Mesenchymal stem cell (in vitro differentiated cells and primary cell): ENCODE data around the gene HPN.
A peak's percentile ranks its signal among the peaks of the same experiment; 100 is the strongest.

Source experiments
- DNase-seq: peaks from one replicate; pipeline ENCODE4 v3.0.0-alpha.2; 2013
- H2AFZ ChIP-seq: one replicate; pipeline ENCODE4 v1.6.1; 2013; ENCODE audit warnings: low read depth, mild to moderate bottlenecking, control low read depth, inconsistent platforms, low read length, moderate library complexity
- H2AK5ac ChIP-seq: 2 replicates; pipeline ENCODE4 v1.6.1; 2013; ENCODE audit warnings: low read length, moderate library complexity, mild to moderate bottlenecking, inconsistent platforms; ENCODE audit not compliant: severe bottlenecking
- H2BK120ac ChIP-seq: one replicate; pipeline ENCODE4 v1.6.1; 2013; ENCODE audit warnings: low read depth, mild to moderate bottlenecking, inconsistent platforms, low read length, moderate library complexity
- H2BK12ac ChIP-seq, 2 experiments: one replicate each; pipeline ENCODE4 v1.6.1; 2013; ENCODE audit warnings: inconsistent platforms in 2 of 2, low read length in 2 of 2, mild to moderate bottlenecking in 2 of 2, moderate library complexity in 2 of 2, control low read depth in 1 of 2
- H2BK15ac ChIP-seq: one replicate; pipeline ENCODE4 v1.6.1; 2013; ENCODE audit warnings: mild to moderate bottlenecking, low read depth, inconsistent platforms; ENCODE audit not compliant: poor library complexity, severe bottlenecking
- H2BK5ac ChIP-seq: 2 replicates; pipeline ENCODE4 v1.6.1; 2013; ENCODE audit warnings: low read depth, mild to moderate bottlenecking, low read length, control low read depth, inconsistent platforms; ENCODE audit not compliant: poor library complexity, severe bottlenecking
- H3K14ac ChIP-seq, 2 experiments: one replicate each; pipeline ENCODE4 v1.6.1; 2013; ENCODE audit warnings: inconsistent platforms in 2 of 2, low read length in 2 of 2, control low read depth in 1 of 2, mild to moderate bottlenecking in 1 of 2, moderate library complexity in 1 of 2
- H3K18ac ChIP-seq, 2 experiments: one replicate each; pipeline ENCODE4 v1.6.1; 2013; ENCODE audit warnings: inconsistent platforms in 2 of 2, low read length in 2 of 2, control low read depth in 1 of 2, low read depth in 1 of 2, mild to moderate bottlenecking in 1 of 2
- H3K23ac ChIP-seq, 2 experiments: one replicate each; pipeline ENCODE4 v1.6.1; 2013; ENCODE audit warnings: inconsistent platforms in 2 of 2, low read length in 2 of 2, mild to moderate bottlenecking in 2 of 2, moderate library complexity in 2 of 2, control low read depth in 1 of 2
- H3K27ac ChIP-seq: 2 replicates; pipeline ENCODE4 v1.5.1; 2013; ENCODE audit warnings: mild to moderate bottlenecking, moderate library complexity, low read length, control low read depth, inconsistent platforms; ENCODE audit not compliant: poor library complexity, severe bottlenecking
- H3K27me3 ChIP-seq, 2 experiments: 2 replicates each; pipeline versions ENCODE4 v1.6.1 to v1.7.0; 2013; ENCODE audit warnings: low read length in 2 of 2, mild to moderate bottlenecking in 2 of 2, moderate library complexity in 2 of 2, control low read depth in 1 of 2, inconsistent platforms in 1 of 2; ENCODE audit not compliant: control insufficient read depth in 1 of 2, insufficient read depth in 1 of 2
- H3K36me3 ChIP-seq, 2 experiments: 2 replicates each; pipeline versions ENCODE4 v1.6.1 to v1.7.0; 2013; ENCODE audit warnings: low read length in 2 of 2, control low read depth in 1 of 2, inconsistent platforms in 1 of 2, low read depth in 1 of 2, mild to moderate bottlenecking in 1 of 2; ENCODE audit not compliant: insufficient read depth in 2 of 2, control insufficient read depth in 1 of 2
- H3K4ac ChIP-seq, 2 experiments: one replicate each; pipeline ENCODE4 v1.6.1; 2013; ENCODE audit warnings: inconsistent platforms in 2 of 2, low read length in 2 of 2, mild to moderate bottlenecking in 2 of 2, moderate library complexity in 2 of 2, control low read depth in 1 of 2, low read depth in 1 of 2
- H3K4me1 ChIP-seq: 2 replicates; pipeline ENCODE4 v1.6.1; 2013; ENCODE audit warnings: low read depth, low read length, control low read depth; ENCODE audit not compliant: control insufficient read depth, insufficient read depth
- H3K4me2 ChIP-seq: 2 replicates; pipeline ENCODE4 v1.6.1; 2013; ENCODE audit warnings: low read length, mild to moderate bottlenecking, inconsistent platforms; ENCODE audit not compliant: poor library complexity, severe bottlenecking
- H3K4me3 ChIP-seq, 2 experiments: 2 replicates each; pipeline versions ENCODE4 v1.5.1 to v1.7.0; 2013; ENCODE audit warnings: low read length in 2 of 2, mild to moderate bottlenecking in 2 of 2, control low read depth in 1 of 2, low read depth in 1 of 2; ENCODE audit not compliant: insufficient read depth in 1 of 2
- H3K79me1 ChIP-seq: replicated peaks from 2 replicates; pipeline ENCODE4 v1.6.1; 2013; ENCODE audit warnings: mild to moderate bottlenecking, control low read depth, low read length, inconsistent platforms; ENCODE audit not compliant: poor library complexity, severe bottlenecking
- H3K9ac ChIP-seq: 2 replicates; pipeline ENCODE4 v1.7.0; 2013; ENCODE audit warnings: mild to moderate bottlenecking, low read length, moderate library complexity
- H3K9me3 ChIP-seq: 2 replicates; pipeline ENCODE4 v1.7.0; 2013; ENCODE audit warnings: mild to moderate bottlenecking, low read length; ENCODE audit not compliant: control insufficient read depth
- H4K8ac ChIP-seq: one replicate; pipeline ENCODE4 v1.6.1; 2013; ENCODE audit warnings: inconsistent platforms, mild to moderate bottlenecking, low read length, moderate library complexity
- H4K91ac ChIP-seq: one replicate; pipeline ENCODE4 v1.6.1; 2013; ENCODE audit warnings: mild to moderate bottlenecking, low read length, inconsistent platforms
- WGBS: methylation state at CpG from one replicate; pipeline ENCODE4 v1.1.7; 2013; ENCODE audit warnings: mixed read lengths; 5-methylcytosine and 5-hydroxymethylcytosine counted together

The HPN gene

GRCh38 chr19:35015270-35015953, 26.1 kb upstream of the HPN start:
- Histone ChIP-seq H3K4me1 (peaks cover 4% of the 10 kb centered on the region), H3K4me2 (no peak overlapping the region), H3K23ac (no peak overlapping the region), H3K27me3 (no peaks in the 10 kb centered on the region), H2BK5ac (no peak overlapping the region), H3K79me1 (peaks cover 29% of the 10 kb centered on the region), H4K8ac (no peak overlapping the region), H2BK120ac (no peak overlapping the region), H3K14ac (no peak overlapping the region), H3K9me3 (no peaks in the 10 kb centered on the region), H2AFZ (no peak overlapping the region), H3K36me3 (peaks cover 71 to 85% of the 10 kb centered on the region in 2 experiments), H2BK12ac (no peak overlapping the region), H3K18ac (no peak overlapping the region), H3K4ac (no peak overlapping the region), H3K4me3 (no peak overlapping the region), H4K91ac (no peak overlapping the region), H2AK5ac (no peak overlapping the region), H2BK15ac (no peak overlapping the region), H3K9ac (peak overlapping the region; percentile 36), H3K27ac (no peak overlapping the region)
- peak; percentile 48 for DNase-seq
- WGBS = 85% methylated on average over 16 of the region's 16 CpGs

GRCh38 chr19:35015954-35016351, 25.6 kb upstream of the HPN start:
- whole genome bisulfite sequencing = 99% methylated on average over 6 of the region's 6 CpGs
- H3K23ac ChIP-seq = no peak overlapping the region
- H3K14ac ChIP-seq = no peak overlapping the region
- no peak overlapping the region for H3K18ac ChIP-seq
- H3K9me3 ChIP-seq = no peaks in the 10 kb centered on the region
- no peak overlapping the region for H2BK15ac ChIP-seq
- H3K4me2 ChIP-seq = no peak overlapping the region
- no peak overlapping the region for H4K8ac ChIP-seq
- H3K27me3 ChIP-seq = no peaks in the 10 kb centered on the region
- H3K36me3 ChIP-seq = peaks cover 72 to 85% of the 10 kb centered on the region in 2 experiments
- H3K27ac ChIP-seq = no peak overlapping the region
- no peak overlapping the region for H2BK12ac ChIP-seq
- no peak overlapping the region for H2BK5ac ChIP-seq
- peak overlapping the region; percentile 19 for H3K9ac ChIP-seq
- H2AFZ ChIP-seq = no peak overlapping the region
- no peak overlapping the region for H2BK120ac ChIP-seq
- peaks cover 28% of the 10 kb centered on the region for H3K79me1 ChIP-seq
- no peak overlapping the region for H3K4ac ChIP-seq
- peaks cover 4% of the 10 kb centered on the region for H3K4me1 ChIP-seq
- no peak overlapping the region for H2AK5ac ChIP-seq
- H3K4me3 ChIP-seq = no peak overlapping the region
- DNase-seq = no peak
- no peak overlapping the region for H4K91ac ChIP-seq

GRCh38 chr19:35017507-35017906, 24.0 kb upstream of the HPN start:
- H3K23ac ChIP-seq = no peak overlapping the region
- WGBS = 98% methylated on average over 3 of the region's 3 CpGs
- no peak overlapping the region for H4K8ac ChIP-seq
- no peaks in the 10 kb centered on the region for H3K27me3 ChIP-seq
- H4K91ac ChIP-seq = no peak overlapping the region
- no peak overlapping the region for H2BK15ac ChIP-seq
- no peak for DNase-seq
- H3K9me3 ChIP-seq = no peaks in the 10 kb centered on the region
- no peak overlapping the region for H3K4ac ChIP-seq
- no peak overlapping the region for H2AFZ ChIP-seq
- H2BK12ac ChIP-seq = no peak overlapping the region
- H3K18ac ChIP-seq = no peak overlapping the region
- no peak overlapping the region for H3K4me2 ChIP-seq
- H2BK5ac ChIP-seq = no peak overlapping the region
- H3K36me3 ChIP-seq = peaks cover 72 to 85% of the 10 kb centered on the region in 2 experiments
- peaks cover 4% of the 10 kb centered on the region for H3K4me1 ChIP-seq
- H3K9ac ChIP-seq = no peak overlapping the region
- no peak overlapping the region for H3K14ac ChIP-seq
- H2AK5ac ChIP-seq = no peak overlapping the region
- peaks cover 25% of the 10 kb centered on the region for H3K79me1 ChIP-seq
- H3K27ac ChIP-seq = no peak overlapping the region
- no peak overlapping the region for H3K4me3 ChIP-seq
- H2BK120ac ChIP-seq = no peak overlapping the region

- no peak overlapping the region for H4K8ac ChIP-seq
- H3K23ac ChIP-seq = no peak overlapping the region
Measured at GRCh38 chr19:35018379-35018778, 23.1 kb upstream of the HPN start.

More at GRCh38 chr19:35018379-35018778, 23.1 kb upstream of the HPN start:
- Histone ChIP-seq H2BK120ac (no peak overlapping the region), H3K4me1 (peaks cover 5% of the 10 kb centered on the region), H3K9ac (no peak overlapping the region), H3K18ac (no peak overlapping the region), H3K9me3 (no peaks in the 10 kb centered on the region), H2BK15ac (no peak overlapping the region), H3K27ac (no peak overlapping the region), H4K91ac (no peak overlapping the region), H2AK5ac (no peak overlapping the region), H2BK5ac (no peak overlapping the region), H3K36me3 (peaks cover 76 to 85% of the 10 kb centered on the region in 2 experiments), H3K4me3 (no peak overlapping the region), H3K4ac (no peak overlapping the region), H3K79me1 (peaks cover 23% of the 10 kb centered on the region), H2BK12ac (no peak overlapping the region), H3K14ac (no peak overlapping the region), H3K27me3 (no peaks in the 10 kb centered on the region), H3K4me2 (no peak overlapping the region), H2AFZ (no peak overlapping the region)
- 100% methylated on average over 1 of the region's 4 CpGs for WGBS
- no peak for DNase-seq
